ENCODE results near the gene KCNJ9. TPM values are rescaled to one million over a fixed set of nuclear protein-coding genes. Genes with fewer than 3 reads are reported as not detected.

KCNJ9 gene
- total and polyA plus RNA-seq, 2 of the 4 experiments (the other 2 are of a cell fraction) = not detected

DNA sequence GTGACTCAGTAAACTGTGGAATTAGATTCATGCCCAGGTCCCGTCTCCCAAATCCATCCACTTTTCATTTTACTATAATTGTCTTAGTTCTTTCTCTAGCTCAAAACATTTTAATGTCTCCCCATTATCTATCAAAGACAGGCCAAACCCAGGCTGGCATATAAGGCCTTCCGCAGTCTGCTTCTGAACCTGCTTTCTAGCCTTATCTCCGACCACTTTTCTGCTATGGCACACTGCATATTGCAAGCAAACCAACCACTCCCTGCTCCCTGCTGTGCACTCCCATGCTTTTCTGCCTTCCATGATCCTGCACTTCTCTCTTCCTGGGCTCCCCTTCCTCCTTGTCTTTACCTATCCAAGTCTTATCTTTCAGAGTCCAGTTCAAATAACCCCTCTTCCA is 32.2 kb upstream of the KCNJ9 start:
- H4K91ac ChIP-seq (ENCODE audit: insufficient read depth, low read depth, low read length) = no peak overlapping the region
- no peak overlapping the region for H3K23ac ChIP-seq (ENCODE audit: low read depth, low read length)
- no peak overlapping the region for H2AFZ ChIP-seq (replicated peaks; ENCODE audit: low read length, poor library complexity)
- CTCF ChIA-PET = interaction anchor here (1.0 kb wide), 1 partner anchor 29 kb away, joined by 3 read pairs; no protein-coding TSS in a partner anchor
- BruUV-seq (replicated peaks) = no TSS peak
- no peak overlapping the region for H3K18ac ChIP-seq (ENCODE audit: low read depth, low read length)
- no peaks in the 10 kb centered on the region for H3K9me3 ChIP-seq (ENCODE audit: control insufficient read depth, insufficient read depth, low read length)
- no peak overlapping the region for H3K4me3 ChIP-seq (ENCODE audit: insufficient read depth, low read depth, low read length)
- POLR2A ChIA-PET (ENCODE audit: unreplicated experiment) = no interaction called here
- WGBS, 2 experiments (ENCODE audit: extremely low coverage in 2 of 2, insufficient read length in 1 of 2) = 60% methylated on average over 1 of the region's 3 CpGs; no CpG with 5 or more reads in 1 of the 2 experiments
- intact Hi-C loops (cut with micrococcal nuclease) (no loop called here), in situ Hi-C loops (cut with MboI; ENCODE audit: low sequenced_read_pairs) (no loop called here), dilution Hi-C loops (cut with HindIII; ENCODE audit: low sequenced_read_pairs, unreplicated experiment) (no loop called here)
- no peak overlapping the region for H2BK120ac ChIP-seq (ENCODE audit: low read depth, low read length)
- H4K20me1 ChIP-seq (ENCODE audit: insufficient read depth, low read length) = no peaks in the 10 kb centered on the region
- DNase-seq (no peak), ATAC-seq (ENCODE audit: low read depth) (no peak)
- H2AK5ac ChIP-seq (ENCODE audit: low read depth, low read length) = no peak overlapping the region
- no peak overlapping the region for H3K4ac ChIP-seq (ENCODE audit: low read depth, low read length)
- no peak overlapping the region for H2BK20ac ChIP-seq (ENCODE audit: low read depth, low read length)
- no peak overlapping the region for H3K4me2 ChIP-seq (ENCODE audit: low read depth, low read length)
- no peaks in the 10 kb centered on the region for H3K79me1 ChIP-seq (ENCODE audit: low read depth in 1 of 2, low read length in 2 of 2)
- no peaks in the 10 kb centered on the region for H3K4me1 ChIP-seq (ENCODE audit: control insufficient read depth, insufficient read depth, low read length)
- no peak overlapping the region for H3K56ac ChIP-seq (ENCODE audit: extremely low read depth, insufficient read depth, low read length)
- no peaks in the 10 kb centered on the region for H3K36me3 ChIP-seq (ENCODE audit: control insufficient read depth, insufficient read depth, low read length)
- H3K9me1 ChIP-seq (ENCODE audit: insufficient read depth, low read length) = no peaks in the 10 kb centered on the region
- H2BK5ac ChIP-seq (ENCODE audit: low read depth, low read length, poor library complexity, severe bottlenecking) = no peak overlapping the region
- no peak for TF ChIP-seq MXI1 (IDR thresholded peaks at IDR 0.05; ENCODE audit: borderline replicate concordance, low read depth, low read length)
- no peak for TF ChIP-seq POLR2A (IDR thresholded peaks at IDR 0.05; ENCODE audit: low read depth, low read length)
- no peak for TF ChIP-seq USF2 (IDR thresholded peaks at IDR 0.05; ENCODE audit: low read depth, low read length)
- no peak for TF ChIP-seq ELK1 (IDR thresholded peaks at IDR 0.05; ENCODE audit: borderline replicate concordance, low read depth, low read length)
- TF ChIP-seq RAD21 (IDR thresholded peaks at IDR 0.05; ENCODE audit: low read length) = no peak
- no peak for TF ChIP-seq FOS (IDR thresholded peaks at IDR 0.05; ENCODE audit: low read depth, low read length)
- no peak for TF ChIP-seq BHLHE40 (IDR thresholded peaks at IDR 0.05; ENCODE audit: low read depth, low read length)
- TF ChIP-seq RCOR1 (IDR thresholded peaks at IDR 0.05; ENCODE audit: insufficient replicate concordance, low read length) = no peak
- TF ChIP-seq CHD1 (IDR thresholded peaks at IDR 0.05; ENCODE audit: low read depth, low read length) = no peak
- TF ChIP-seq RFX5 (IDR thresholded peaks at IDR 0.05; ENCODE audit: low read depth, low read length) = no peak
- TF ChIP-seq NFE2L2 (IDR thresholded peaks at IDR 0.05; ENCODE audit: low read depth, low read length) = no peak
- no peak for TF ChIP-seq CEBPB (IDR thresholded peaks at IDR 0.05; ENCODE audit: low read depth, low read length)
- no peak for TF ChIP-seq MAFK (IDR thresholded peaks at IDR 0.05; ENCODE audit: low read depth, low read length)
- no peak for TF ChIP-seq CTCF (conservative IDR thresholded peaks at IDR 0.05; ENCODE audit: low read depth, low read length)
- no peak for TF ChIP-seq SMC3 (IDR thresholded peaks at IDR 0.05; ENCODE audit: low read depth, low read length)
- no peak for TF ChIP-seq MAZ (IDR thresholded peaks at IDR 0.05; ENCODE audit: borderline replicate concordance, low read depth, low read length)
- H3K27me3 ChIP-seq (ENCODE audit: control insufficient read depth, insufficient read depth, low read length) = peaks cover 53% of the 10 kb centered on the region
- no peak overlapping the region for H3K27ac ChIP-seq (ENCODE audit: insufficient read depth, low read length)
- H4K5ac ChIP-seq (ENCODE audit: low read depth, low read length) = no peak overlapping the region
- no peak overlapping the region for H3K9ac ChIP-seq (ENCODE audit: low read depth, low read length)
- no peak overlapping the region for H4K8ac ChIP-seq (ENCODE audit: low read depth in 2 of 2, low read length in 2 of 2)
- H3K14ac ChIP-seq (replicated peaks; ENCODE audit: low read depth, low read length) = no peak overlapping the region
- H2AK9ac ChIP-seq (replicated peaks; ENCODE audit: low read depth, low read length, poor library complexity) = no peak overlapping the region
- H2BK15ac ChIP-seq (ENCODE audit: low read depth, low read length) = no peak overlapping the region

All from IMR-90 (cell line).